ENCODE measurements around the gene GPX4.

The GPX4 gene

DNA sequence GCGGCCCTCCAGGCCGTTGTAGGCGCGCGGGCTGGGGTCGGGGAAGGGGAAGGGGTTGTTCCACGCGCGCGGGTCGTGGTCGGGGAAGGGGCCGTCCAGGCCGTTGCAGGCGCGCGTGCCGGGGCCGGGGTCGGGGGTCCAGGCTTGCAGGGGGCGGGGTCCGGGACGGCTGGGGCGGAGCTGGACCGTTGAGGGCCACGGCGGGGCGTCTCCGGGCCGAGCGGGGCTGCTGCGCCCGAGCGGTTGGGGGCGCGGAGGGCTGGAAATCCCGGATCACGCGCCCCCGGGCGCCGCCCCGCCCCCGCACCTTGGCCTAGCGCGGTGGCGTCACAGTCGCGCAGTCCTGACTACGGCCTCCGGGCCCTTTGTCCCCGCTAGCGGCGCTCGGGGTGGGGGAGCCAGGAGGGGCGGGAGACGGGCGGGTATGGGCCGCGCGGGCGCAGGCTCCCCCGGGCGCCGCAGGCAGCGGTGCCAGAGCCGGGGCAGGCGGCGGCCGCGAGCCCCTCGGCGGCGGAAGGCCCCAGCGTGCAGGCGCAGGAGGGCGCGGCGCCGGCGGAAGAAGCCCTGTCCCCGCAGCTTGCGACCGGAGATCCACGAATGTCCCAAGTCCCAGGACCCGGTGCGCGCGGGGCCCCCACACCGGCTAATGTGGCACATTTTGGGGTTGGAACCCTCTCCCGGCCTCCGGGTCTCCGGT lies 665 bp downstream of the GPX4 start:
- in situ Hi-C loops (cut with HindIII; ENCODE audit: low pct_unique_long_range_greater_than_20kb, low sequenced_read_pairs) = no loop called here
- TF ChIP-seq JUND (IDR thresholded peaks at IDR 0.05; ENCODE audit: low read depth) = no peak
- DNase-seq (ENCODE audit: low read depth in 1 of 2, low spot score in 1 of 2) = peak; percentile 66 to 80

DNA sequence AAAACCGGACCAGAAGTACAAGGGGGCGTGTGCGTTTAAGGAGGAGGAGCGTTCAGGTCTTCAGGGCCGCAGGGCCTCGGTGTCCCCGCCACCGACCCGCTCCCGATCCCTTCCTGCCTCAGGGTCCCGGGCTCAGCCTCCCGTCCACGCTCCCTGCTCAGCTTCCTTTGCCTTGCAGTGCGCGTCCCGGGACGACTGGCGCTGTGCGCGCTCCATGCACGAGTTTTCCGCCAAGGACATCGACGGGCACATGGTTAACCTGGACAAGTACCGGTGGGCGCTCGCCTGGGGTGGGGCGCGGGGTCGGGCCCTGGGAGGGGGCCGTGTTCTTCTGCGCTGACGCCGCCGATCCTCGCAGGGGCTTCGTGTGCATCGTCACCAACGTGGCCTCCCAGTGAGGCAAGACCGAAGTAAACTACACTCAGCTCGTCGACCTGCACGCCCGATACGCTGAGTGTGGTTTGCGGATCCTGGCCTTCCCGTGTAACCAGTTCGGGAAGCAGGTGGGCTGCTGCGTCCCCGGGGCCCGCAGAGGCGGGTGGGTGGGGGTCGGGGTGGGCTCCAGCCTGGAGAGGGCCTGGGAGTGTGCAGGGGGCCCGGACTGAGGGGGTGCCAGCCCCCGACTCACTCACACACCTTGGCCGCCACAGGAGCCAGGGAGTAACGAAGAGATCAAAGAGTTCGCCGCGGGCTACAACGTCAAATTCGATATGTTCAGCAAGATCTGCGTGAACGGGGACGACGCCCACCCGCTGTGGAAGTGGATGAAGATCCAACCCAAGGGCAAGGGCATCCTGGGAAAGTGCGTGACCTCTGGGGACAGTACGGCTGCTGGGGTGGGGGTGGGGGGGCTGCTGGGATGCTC lies 1.4 kb downstream of the GPX4 start:
- in situ Hi-C loops (cut with HindIII; ENCODE audit: low pct_unique_long_range_greater_than_20kb, low sequenced_read_pairs) = no loop called here
- DNase-seq (ENCODE audit: low read depth in 1 of 2, low spot score in 1 of 2) = peak; percentile 56 to 57
- TF ChIP-seq JUND (IDR thresholded peaks at IDR 0.05; ENCODE audit: low read depth) = no peak

DNA sequence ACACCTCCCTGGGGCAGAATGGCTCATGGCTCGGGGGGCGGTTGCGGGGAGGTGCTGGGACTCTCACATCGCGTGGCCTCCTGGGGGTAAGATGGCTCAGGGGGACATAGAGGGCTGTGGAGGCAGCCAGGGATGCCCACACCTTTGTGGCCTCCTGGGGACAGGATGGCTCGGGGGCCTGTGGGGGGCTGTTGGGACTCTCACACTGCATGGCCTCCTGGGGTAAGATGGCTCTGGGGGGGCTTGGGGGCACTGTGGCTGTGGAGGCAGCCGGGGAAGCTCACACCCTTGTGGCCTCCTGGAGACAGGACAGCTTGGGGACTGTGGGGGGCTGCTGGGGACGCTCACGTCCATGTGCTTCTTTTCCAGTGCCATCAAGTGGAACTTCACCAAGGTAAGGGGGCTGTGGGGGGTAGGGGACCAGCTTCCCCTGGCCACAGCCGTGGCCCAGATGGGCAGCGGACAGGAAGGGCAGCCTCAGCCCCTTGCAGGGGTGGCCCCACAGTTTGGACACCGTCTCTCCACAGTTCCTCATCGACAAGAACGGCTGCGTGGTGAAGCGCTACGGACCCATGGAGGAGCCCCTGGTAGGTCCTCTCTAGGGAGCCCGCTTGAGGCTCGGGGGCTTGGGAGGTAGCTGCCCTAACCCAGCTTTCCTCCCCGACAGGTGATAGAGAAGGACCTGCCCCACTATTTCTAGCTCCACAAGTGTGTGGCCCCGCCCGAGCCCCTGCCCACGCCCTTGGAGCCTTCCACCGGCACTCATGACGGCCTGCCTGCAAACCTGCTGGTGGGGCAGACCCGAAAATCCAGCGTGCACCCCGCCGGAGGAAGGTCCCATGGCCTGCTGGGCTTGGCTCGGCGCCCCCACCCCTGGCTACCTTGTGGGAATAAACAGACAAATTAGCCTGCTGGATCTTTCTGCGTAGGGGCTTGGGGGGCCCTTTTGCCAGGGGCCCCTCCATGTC lies 2.4 kb downstream of the GPX4 start:
- TF ChIP-seq JUND (IDR thresholded peaks at IDR 0.05; ENCODE audit: low read depth) = no peak
- no peak for DNase-seq (ENCODE audit: low read depth in 1 of 2, low spot score in 1 of 2)

DNA sequence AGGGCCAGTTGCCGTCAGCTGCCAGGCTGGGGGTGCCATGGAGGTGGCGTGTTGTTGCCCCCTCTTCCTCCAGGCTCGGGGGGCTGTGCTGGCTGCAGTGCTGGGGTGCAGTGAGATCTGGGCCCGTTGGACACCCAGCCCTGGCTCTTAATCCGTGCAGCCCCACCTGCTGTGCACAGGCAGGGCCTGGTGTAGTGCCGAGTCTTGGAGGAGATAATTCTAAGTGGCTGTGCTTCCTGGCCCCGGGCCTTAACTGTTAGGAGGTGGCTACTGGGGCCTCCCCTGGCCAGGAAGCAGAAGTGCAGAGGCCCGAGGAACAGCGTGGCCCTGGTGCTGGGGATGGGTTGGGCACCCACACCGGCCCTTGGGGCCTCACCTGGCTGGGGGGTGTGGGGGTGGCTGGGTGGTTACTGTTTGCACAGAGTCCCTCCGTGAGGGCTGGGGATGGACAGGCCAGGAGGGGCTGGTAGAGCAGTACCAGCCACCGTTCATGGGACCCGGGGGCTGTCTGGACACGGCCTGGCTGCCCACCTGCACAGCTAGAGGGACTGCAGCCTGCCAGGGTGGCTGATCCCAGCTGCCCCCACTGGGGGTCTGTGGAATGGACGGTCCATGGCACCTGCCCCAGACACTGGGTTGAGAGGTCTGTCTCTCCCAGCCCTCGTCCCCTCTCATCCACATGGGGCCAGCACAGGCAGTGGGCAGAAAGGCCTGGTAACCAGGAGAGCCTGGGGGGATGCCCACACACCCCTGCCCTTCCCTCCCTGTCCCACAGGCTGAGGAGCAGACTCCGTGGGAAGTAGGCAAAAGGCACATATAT lies 3.3 kb downstream of the GPX4 start:
- DNase-seq (ENCODE audit: low read depth in 1 of 2, low spot score in 1 of 2) = peak; percentile 23 to 82
- no peak for TF ChIP-seq JUND (IDR thresholded peaks at IDR 0.05; ENCODE audit: low read depth)
- in situ Hi-C loops (cut with HindIII; ENCODE audit: low pct_unique_long_range_greater_than_20kb, low sequenced_read_pairs) = no loop called here

More for the DNA sequence above, 2.4 kb downstream of the GPX4 start:
- in situ Hi-C loops (cut with HindIII; ENCODE audit: low pct_unique_long_range_greater_than_20kb, low sequenced_read_pairs) = no loop called here

DNA sequence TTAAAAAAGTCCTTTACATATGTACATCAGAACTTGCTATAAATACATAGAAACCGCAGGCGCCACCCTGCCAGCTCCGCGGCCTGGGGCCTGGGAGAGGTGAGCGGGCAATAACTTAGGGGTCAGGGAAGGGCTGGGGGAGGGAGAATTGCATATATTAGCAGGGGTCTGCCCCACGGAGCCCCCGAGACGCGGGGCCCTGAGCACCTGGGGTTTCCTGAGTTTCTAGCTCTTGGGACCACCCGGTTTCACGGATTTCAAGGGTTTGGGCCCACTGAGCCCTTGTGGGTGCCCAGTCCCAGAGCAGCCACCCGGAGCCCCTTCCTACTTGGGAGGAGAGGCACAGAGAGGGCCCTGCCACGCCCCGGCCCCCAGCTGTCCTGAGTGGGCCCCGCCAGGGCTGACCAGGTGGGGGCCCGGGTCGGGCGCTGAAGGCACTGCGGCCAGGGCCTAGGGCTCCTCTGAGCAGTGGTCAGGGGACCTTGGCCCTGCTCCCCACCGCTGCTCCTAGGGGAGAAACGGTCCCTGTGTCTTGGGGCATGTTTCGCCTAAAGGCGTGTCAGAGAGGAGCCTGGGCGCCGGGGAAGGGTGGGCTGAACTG lies 4.0 kb downstream of the GPX4 start:
- in situ Hi-C loops (cut with HindIII; ENCODE audit: low pct_unique_long_range_greater_than_20kb, low sequenced_read_pairs) = no loop called here
- no peak for TF ChIP-seq JUND (IDR thresholded peaks at IDR 0.05; ENCODE audit: low read depth)
- no peak for DNase-seq (ENCODE audit: low read depth in 1 of 2, low spot score in 1 of 2)

DNA sequence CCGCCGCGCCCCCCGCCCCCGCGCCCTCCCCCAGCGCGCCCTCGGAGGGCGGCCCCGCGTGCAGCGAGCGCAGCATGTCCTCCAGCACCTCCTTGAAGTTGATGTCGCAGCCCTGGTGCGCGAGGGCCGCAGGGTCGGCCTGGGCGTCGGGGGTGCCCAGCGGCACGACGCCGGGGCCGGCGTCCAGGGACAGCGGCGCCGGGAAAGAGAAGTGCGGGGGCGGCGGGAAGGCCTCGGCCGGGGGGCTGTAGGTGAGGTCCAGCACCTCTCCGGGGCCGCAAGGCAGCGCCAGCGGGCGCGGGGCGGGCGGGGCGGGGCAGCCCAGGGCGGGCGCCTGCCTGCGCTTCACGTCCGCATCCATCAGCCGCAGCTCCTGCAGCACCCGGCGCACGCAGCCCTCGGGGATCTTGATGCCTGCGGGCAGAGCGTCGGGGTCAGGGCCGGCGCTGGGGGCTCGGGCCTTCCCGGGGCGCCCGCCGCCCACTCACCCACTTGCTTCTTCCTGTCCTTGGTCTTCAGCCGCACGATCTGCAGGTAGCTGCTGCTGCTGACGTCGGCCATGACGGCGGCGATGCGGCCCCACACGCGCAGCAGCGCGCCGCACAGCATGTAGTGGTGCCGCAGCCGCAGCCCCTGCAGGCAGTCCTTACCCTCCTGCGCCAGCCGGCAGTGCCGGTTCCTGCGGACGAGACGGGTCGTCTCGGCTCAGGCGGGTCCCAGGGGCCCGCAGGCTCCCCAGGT lies 4.7 kb downstream of the GPX4 start:
- in situ Hi-C loops (cut with HindIII; ENCODE audit: low pct_unique_long_range_greater_than_20kb, low sequenced_read_pairs) = no loop called here
- TF ChIP-seq JUND (IDR thresholded peaks at IDR 0.05; ENCODE audit: low read depth) = no peak
- DNase-seq (ENCODE audit: low read depth in 1 of 2, low spot score in 1 of 2) = no peak

DNA sequence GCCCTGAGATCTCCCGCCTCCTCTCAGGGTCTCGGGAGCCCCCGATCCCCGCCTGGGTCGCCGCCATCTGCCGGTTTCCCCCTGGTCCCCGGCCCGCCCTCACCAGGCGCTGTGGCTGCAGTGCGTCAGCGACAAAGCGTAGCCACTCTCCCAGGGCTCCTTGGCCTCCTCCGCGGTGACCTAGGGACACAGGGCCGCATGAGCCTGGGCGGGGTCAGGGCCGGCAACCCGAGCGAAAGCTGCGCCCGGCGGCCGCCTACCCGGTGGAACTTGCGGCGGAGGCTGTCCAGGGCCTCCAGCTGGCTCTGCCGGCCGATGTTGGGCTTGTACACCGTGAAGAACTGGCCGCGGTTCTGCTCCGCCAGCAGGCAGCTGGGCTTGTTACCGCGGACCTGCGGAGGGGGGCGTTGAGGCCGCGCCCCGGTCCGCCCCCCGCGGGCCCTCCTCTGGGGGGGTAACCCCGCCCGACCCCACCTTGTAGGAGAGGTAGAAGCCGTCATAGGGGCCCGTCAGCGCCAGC lies 5.3 kb downstream of the GPX4 start:
- no peak for DNase-seq (ENCODE audit: low read depth in 1 of 2, low spot score in 1 of 2)
- in situ Hi-C loops (cut with HindIII; ENCODE audit: low pct_unique_long_range_greater_than_20kb, low sequenced_read_pairs) = no loop called here
- TF ChIP-seq JUND (IDR thresholded peaks at IDR 0.05; ENCODE audit: low read depth) = no peak

DNA sequence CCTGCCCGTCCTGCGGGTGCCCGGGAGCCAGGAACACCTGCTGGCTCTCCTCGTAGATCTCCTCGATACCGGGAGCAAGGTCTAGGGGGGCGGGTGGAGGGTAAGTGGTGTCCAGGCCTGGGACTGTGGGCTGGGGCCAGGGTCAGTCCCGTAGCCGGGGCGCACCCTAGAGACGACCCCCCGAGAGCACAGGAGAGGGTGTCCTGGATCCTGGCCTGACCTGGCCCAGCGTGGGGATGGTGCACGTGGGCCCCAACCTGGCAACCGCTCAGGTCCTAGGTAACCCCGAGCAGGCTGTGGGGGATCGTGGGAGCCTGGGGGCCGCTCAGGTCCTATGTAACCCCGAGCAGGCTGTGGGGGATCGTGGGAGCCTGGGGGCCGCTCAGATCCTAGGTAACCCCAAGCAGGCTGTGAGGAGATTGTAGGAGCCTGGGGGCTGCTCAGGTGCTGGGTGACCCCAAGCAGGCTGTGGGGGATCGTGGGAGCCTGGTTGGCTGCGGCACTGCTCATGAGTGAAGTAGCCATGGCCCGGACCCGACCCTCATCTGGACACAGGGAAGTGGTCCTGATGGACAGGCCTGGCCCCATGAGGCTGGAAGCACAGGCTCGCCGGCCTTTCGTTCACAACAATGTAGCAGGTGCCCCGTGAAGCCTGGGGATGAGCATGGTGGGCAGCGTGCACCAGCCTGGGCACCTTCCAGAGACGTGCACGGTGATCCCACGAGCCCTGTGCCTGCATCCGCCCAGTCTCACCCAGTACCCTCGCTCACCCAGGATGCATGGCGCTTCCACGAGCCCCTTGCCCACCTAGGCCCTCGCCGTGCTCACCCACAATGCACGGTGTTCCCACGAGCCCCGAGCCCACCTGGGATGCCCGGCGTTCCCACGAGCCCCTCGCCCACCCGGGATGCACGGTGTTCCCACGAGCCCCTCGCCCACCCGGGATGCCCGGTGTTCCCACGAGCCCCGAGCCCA lies 6.2 kb downstream of the GPX4 start:
- no peak for DNase-seq (ENCODE audit: low read depth in 1 of 2, low spot score in 1 of 2)
- in situ Hi-C loops (cut with HindIII; ENCODE audit: low pct_unique_long_range_greater_than_20kb, low sequenced_read_pairs) = no loop called here
- no peak for TF ChIP-seq JUND (IDR thresholded peaks at IDR 0.05; ENCODE audit: low read depth)

DNA sequence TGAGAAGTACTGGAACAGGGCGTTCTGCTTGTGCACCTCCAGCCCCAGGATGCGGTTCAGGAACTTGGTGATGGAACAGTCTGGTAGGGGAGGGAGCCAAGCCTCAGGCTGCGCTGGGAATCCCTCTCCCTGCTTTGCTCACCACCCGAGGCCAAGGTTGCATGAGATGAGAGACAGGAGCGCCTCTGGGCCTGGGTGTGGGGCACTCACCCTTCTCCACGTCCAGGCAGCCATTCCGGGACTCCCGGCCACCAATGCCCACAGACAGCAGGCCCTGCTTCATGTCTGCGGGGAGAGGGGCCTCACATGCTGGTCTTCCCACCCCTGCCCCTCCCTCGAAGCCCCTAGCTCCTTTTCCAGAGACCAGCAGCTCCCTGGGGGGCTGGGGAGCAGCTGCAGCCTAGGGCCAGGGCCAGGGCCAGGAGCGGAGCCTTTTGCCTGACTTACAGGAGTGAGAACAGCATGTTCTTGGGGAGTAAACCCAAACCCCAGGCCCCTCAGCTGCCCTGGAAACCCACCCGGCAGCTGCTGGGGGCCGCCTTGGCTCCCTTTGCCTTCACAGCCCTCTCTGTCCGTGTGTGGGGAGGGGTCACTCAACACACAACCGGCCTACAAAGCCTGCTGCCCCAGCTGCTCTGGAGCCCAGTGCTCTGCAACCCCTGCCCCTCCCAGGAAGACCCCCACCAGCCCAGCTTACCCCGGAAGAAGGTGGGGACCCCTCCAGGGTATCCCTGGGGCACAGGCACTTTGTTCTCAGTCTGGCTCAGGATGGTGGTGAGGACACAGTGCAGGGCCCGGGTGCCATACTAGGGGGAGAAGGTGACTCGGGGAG lies 7.2 kb downstream of the GPX4 start:
- in situ Hi-C loops (cut with HindIII; ENCODE audit: low pct_unique_long_range_greater_than_20kb, low sequenced_read_pairs) = no loop called here
- TF ChIP-seq JUND (IDR thresholded peaks at IDR 0.05; ENCODE audit: low read depth) = no peak
- DNase-seq (ENCODE audit: low read depth in 1 of 2, low spot score in 1 of 2) = no peak
